HG03378 (cell line): ENCODE measurements around the gene CDCA5.

Experiments
- ATAC-seq: cut with Tn5 transposase; IDR thresholded peaks from one replicate; pipeline ENCODE4 v1.9.1; 2021; ENCODE audit warnings: mild to moderate bottlenecking, moderate library complexity; ENCODE audit not compliant: unreplicated experiment

CDCA5 gene

GRCh38 chr11:65083834-65084597 is at the start of gene CDCA5, which contains the start of gene ZFPL1:
Gene CDCA5 (minus strand): TSS chr11:65084040. CDS start chr11:65083978, 62 bp downstream.
Gene ZFPL1 (plus strand): TSS chr11:65084222. CDS start chr11:65084699, 477 bp downstream.
- peak; percentile 61 for ATAC-seq

- no peak for ATAC-seq
These were observed 49.3 kb upstream of the CDCA5 start for GRCh38 chr11:65132988-65133700.

GRCh38 chr11:65132238-65132987 is 48.6 kb upstream of the CDCA5 start:
- no peak for ATAC-seq

GRCh38 chr11:65131895-65132237 is 48.0 kb upstream of the CDCA5 start:
- ATAC-seq: no peak

GRCh38 chr11:65131417-65131776 is 47.6 kb upstream of the CDCA5 start:
- ATAC-seq: no peak

GRCh38 chr11:65130631-65131416 is 47.0 kb upstream of the CDCA5 start:
- no peak for ATAC-seq

GRCh38 chr11:65129649-65130441 is 46.0 kb upstream of the CDCA5 start:
- ATAC-seq: no peak

GRCh38 chr11:65128182-65129145 is 44.6 kb upstream of the CDCA5 start:
- ATAC-seq: no peak

GRCh38 chr11:65127473-65128181 is 43.8 kb upstream of the CDCA5 start:
- ATAC-seq: no peak

- no peak for ATAC-seq
These were observed 42.9 kb upstream of the CDCA5 start for GRCh38 chr11:65126624-65127274.

GRCh38 chr11:65125197-65126056 is 41.6 kb upstream of the CDCA5 start:
- ATAC-seq: no peak

GRCh38 chr11:65124480-65125196 is 40.8 kb upstream of the CDCA5 start:
- ATAC-seq: no peak

GRCh38 chr11:65121865-65122696 is 38.2 kb upstream of the CDCA5 start, which contains the start of the genes FAU and MRPL49:
Gene FAU (minus strand): TSS chr11:65122134. CDS start chr11:65121813, 321 bp downstream.
Gene MRPL49 (plus strand): TSS chr11:65122321. CDS start chr11:65122347, 26 bp downstream.
- ATAC-seq: peak; percentile 58

- ATAC-seq: no peak
These were observed 37.6 kb upstream of the CDCA5 start for GRCh38 chr11:65121447-65121864.

- ATAC-seq: no peak
These were observed 37.0 kb upstream of the CDCA5 start for GRCh38 chr11:65120831-65121230.
